ENCODE results near the gene CCBE1.
A peak's percentile ranks its signal among the peaks of the same experiment; 100 is the strongest.

CCBE1 gene

DNA sequence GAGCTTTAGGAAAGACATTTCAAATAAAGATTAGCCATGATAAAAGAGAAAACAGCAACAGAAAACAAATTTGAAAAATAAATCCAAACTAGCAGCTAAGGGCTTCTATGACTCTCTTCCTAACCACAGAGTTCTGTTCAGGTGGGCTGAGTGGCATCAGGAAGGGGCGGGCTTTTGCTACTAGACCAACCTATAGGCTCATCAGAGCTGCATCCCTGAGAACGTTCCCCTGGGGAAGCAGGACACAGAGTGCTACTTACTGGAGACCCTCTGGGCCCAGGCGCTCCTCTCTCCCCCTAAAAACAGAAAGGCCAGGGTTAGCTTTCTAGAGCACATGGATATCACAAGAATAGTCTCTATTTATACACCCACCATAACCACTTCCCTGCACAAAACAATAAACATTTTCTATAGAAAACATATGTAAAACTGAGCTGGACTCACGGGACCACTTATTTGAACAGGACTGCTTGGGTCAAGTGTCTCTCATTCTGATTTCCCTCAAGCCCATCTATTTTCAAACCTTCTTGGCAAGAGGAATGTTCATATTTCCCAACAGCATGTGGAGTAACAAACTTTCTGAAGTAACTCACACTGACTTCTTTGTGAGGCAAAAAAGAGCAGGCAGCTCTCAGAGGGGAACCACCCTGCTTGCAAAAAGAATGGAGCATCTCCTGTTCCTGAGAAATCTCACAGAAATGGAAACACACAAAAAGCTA, 259.2 kb downstream of the CCBE1 start:
- DNase-seq, result no peak

DNA sequence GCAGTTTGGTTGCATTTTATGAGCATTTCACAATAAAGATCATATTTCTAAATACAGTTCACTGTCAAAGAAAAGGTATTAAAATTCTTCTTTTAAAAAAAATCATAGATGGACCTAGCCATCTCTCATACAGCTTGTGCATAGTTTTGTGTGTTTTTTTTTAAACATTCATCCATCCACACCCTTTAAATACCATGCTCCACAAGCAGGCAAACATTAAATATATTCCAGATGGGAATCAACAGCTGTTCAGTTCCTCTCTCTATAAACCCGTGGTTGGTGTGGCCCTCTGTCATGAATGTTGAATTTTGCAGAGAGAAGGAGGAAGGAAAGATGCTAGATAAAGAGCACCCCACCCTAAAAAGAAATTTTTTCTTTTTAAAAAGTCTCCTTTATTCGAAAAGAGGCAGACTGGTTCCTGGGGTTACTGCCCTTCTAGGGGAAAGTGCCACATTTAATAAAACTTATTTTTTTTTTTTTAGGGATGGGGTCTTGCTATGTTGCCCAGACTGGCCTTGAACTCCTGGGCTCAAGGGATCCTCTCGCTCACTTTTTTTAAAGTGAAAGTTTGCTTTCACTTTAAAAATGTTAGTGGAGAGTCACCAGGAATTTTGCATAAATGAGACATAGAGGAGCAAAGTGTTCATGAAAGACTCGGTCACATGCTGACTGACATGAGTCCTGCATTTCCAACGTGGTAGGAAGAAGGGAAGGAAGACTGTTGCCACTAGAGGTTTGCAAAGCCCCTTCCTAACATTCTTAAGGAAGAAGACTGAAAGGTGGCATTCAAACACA, 264.2 kb downstream of the CCBE1 start:
- no peak for DNase-seq

DNA sequence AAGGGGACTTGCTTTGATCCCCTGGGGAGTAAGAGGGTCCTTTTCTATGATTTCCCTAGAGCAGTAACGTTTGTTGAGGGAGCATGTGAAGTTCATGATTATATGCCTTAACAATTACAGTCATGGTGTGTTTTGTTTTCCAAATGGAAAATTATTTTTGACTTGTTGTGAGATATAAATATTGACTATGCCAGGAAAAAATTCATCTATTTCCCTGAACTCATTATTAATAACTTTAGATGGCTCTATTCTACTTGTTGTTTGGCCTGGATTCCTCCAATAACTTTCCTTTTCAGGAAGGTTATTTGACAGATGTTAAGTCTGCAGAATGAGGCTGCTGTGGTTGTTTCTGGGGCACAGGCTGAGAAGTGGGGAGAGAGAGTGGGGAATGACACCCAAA, 266.1 kb downstream of the CCBE1 start:
- DNase-seq, result no peak

DNA sequence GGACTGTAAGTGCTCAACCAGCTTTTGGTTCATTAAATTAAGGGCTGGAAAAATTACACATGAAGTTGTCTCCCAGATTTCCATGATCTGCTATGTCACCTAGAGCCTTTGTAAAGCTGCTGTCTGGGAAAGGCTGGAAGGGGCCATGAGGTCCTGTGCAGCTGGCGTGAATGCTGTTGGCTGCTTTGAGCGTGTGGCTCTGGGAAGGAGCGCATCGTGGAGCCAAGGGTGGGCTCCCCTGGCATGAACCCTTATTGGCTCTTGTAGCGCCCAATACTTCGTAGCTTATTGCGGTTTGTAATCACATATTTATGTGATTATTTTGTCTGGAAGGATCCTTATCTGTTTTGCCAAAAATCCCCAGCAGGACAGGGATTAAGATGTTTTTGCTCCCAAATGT, 267.6 kb downstream of the CCBE1 start:
- no peak for DNase-seq

DNA sequence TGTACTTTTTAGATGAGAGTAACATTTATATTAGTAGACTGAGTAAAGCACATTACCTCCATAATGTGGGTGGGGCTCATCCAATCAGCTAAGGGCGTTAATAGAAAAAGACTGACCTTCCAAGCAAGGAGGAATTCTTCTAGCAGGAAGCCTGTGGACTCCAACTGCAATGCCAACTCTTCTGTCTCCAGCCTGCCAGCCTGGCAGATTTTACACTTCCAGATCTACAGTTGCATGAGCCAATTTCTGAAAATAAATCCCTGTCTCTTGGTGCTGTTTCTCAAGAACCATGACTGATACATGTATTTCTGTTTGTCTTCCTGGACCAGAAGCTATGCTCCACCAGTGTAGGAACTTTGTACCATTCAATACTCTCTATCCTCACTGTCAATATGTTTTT, 269.2 kb downstream of the CCBE1 start:
- DNase-seq, result no peak

DNA sequence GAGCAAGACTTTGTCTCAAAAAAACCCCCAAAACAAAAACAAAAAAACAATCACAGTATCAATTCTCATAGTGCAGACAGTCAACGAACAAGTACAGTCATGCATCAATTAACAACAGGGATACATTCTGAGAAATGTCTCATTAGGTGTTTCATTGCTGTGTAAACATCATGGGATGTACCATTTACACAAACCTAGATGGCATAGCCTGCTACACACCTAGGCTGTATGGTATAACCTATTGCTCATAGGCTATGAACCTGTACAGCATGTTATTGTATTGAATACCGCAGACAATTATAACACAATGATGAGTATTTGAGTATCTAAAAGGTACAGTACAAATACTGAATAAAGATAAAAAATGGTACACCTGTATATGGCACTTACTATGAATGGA, 270.4 kb downstream of the CCBE1 start:
- no peak for DNase-seq

DNA sequence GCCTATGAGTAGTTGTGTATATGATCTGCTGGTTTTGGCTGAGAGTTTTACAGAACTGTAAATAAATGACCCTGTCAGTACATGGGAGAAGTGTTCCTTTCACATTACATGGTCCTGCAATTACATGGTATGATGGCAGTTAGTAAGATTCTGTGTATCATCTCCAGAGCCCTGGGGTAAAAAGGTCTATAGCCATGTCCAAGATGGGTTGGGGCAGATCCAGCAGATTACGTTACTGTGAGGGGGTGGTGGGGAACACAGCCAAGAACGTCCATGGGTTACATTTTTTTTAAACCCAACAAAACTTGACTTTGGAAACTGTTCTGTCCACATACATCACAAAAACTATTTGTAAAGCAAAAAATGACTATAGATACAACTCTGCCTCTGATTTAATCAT, 274.0 kb downstream of the CCBE1 start:
- no peak for DNase-seq

DNA sequence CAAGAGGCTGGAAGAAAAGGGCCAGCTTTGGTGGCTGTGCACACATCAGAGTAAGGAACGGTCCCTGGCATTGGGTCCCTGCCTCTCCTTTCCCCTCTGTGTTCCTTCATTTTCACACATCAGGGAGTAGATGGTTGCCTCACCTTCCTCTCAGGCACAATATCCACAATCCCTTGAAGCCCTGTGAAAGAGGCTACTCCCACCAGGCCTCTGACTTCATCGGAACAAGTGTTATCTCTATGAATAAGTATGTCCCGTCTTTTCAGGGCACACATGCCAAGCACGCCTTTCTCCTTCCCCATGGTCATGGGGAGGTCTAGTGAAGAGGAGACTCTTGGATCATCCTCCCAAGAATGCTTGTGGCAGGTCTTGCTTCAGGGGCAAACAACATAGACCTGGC, 277.0 kb downstream of the CCBE1 start:
- DNase-seq, result no peak

DNA sequence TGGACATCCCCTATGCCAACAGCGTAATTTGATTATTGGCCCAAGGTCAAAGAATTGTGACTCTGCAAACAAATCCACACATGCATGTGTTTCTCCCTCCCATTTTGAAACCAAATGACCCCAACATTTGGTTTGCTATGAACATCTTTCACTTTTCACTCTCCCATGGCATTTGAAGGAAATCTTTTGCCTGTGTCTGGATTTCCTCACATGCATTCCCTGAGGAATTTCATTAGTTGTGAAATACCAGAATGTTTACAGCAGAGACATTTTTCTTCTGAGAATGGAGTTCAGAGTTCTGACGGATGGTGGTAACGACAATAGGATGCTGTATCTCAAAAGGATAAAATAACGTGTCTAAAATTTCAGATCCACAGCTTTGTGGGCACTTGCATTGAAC, 277.8 kb downstream of the CCBE1 start:
- DNase-seq, result no peak

DNA sequence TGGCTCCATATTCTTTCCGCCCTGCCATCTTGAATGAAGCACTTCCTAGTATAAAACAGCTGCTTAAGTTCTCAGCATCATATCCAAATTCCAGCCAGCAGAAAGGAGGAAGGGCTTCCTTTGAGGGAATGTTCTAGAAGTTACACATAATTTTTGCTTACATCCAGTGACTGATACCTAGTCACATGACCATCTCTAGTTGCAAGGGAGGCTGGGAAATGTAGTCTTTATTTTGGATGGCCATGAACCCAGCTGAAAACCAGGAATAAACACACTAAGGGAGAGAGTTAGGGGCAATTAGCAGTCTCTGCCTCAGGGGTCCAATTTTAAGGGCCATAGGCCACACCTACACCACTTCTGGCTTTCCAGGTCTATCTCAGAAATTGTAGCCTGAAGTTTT, 280.4 kb downstream of the CCBE1 start:
- DNase-seq, result no peak

DNA sequence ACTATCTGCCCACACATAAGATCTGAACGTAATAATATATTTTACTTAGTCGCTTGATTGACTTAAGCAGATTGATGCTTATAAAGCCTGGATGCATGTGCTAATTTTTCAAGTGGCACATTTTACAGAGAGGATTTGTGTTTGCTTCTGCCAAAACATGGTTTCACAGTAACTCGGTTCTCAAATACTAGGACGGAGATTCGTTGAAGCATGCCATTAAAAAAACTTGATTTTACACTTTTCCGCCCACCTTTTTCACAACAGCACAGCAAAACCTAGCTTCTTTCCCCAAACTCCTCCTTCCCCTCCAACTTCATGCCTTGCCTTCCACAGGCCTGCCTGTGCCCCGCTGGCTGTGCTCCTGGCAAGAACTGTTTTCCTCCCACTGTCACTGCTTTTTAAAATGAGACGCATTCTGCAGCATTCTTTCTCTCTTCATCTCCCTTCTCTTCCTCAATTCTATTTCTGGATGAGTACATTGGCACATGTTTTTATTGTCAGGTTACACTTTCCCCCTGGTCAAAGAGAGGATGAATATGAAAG, 283.0 kb downstream of the CCBE1 start:
- no peak for DNase-seq

DNA sequence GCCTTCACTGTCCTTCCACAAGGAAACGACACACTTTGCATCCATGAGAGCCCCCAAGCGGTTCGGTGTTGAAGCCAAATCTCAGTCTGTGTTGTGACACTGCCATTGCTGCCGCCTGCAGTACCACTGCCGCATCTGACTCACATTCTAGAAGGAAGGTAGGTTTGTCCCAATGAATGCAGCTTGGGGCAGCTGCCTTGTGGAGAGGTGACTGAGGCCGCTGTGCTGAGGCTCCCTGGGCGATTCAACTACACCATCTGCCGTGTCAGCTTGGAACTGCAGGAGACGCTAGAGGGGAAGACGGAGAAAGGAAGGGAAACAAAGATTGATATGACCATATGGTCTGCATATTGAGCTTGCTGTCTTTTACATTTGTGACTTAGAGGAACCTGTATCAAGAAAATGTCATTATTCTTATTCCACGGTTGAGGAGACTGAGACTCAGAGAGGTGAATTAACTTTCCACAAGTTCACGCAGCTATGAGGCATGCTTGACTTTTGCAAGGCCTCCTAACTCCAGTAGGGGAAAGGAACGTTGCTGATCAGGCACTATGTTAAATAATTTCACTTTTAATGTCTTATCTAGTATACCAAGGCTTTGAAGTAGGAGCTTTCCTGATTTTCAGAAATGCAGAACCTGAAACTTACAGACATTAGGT, 294.7 kb downstream of the CCBE1 start:
- DNase-seq, result peak; percentile 65

DNA sequence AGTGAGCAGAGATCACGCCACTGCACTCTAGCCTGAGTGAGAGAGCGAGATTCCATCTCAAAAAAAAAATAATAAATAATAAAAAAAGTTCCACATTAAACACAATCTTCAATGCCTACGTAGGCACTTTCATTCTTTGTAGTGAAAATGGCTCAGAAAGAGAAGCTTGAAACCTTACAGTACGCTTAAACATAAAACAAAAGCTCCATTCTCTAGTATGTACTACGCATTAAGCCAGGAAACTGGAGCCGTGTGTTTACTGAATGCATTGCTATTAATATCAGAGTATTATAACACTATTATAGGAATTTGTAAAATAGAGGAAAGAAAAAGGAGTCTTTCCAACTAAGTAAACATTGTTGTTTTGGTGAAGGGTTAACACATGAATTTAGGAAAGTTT, 296.8 kb downstream of the CCBE1 start:
- DNase-seq, result no peak

DNA sequence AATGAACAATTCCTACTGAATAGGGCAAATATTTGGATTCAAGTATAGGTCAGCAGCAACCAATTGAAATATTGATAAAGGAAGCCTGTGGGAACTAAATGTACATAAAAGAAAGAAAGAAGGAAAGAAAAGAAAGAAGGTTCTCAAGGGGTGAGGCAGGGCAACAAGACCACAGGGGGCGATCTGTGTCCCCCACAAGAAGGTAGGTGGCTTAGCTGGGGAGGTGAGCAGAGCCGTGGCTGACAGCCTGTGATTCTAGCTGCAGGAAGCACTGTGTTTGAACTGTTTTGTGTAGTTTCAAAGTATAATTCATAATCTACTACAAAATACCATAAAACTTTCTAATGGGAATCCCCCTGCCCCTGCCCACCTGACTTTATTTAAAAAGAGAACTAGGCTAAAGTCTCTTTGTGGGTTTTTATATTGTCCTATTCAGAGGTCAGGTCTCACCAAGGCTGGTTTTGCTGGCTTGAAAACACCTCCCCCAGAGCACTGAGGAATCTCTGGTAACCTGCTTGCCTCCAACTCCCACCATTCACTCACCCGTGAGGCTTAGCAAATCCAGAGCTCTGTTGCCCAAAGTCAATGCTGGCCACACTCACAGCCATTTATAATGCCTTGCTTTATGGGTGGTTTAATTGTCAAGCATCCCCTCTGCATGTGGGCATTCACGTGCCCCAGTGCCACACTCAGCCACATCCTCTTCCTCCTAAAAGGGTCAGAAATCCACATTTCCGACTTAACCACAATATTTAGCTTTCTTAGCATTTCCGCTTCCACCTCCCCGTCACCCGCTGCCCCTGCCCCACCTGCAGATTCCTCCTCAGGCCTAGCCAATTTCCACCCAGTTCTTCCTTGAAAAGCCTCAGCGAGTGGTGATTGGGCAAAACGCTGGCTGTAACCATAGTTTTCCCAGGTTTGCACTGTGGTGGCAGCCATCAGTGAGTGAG, 301.7 kb downstream of the CCBE1 start:
- DNase-seq, result no peak

DNA sequence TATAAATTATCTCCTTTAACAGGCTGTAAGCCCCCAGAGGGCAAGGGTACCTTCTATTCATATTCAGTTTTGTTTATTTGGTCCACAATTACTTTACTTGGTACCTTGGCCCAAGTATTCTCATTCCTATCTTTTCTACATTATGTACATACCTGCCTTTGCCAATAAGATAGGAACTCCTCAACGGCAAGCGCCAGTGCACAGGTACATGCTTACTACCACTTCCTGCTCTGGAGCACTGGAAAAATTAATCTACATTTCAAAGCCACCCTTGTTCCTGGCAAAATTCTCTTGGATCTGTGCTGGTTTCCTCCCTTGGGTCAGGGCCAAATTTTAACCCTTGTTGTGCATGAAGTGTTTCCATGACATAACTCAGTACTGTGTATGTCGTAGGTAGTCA, 303.8 kb downstream of the CCBE1 start:
- no peak for DNase-seq

DNA sequence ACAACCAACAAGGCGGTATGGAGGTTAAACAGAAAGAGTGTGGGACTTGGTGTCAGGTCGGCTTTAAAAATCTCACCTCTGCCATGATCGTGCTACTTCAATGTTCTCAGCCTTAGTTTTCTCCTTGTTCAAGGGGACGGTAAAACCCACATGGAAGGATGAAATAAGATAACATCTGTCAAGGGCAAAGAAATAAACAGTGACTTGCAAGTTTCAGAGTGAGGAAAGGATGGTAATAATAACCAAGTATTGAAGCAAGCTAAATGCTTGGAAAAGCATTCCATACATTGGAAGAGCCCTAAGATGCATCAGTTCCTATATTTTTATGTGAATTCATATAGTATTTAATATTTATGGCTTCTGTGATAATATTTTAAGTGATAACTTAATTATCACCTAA, 308.4 kb downstream of the CCBE1 start:
- no peak for DNase-seq

DNA sequence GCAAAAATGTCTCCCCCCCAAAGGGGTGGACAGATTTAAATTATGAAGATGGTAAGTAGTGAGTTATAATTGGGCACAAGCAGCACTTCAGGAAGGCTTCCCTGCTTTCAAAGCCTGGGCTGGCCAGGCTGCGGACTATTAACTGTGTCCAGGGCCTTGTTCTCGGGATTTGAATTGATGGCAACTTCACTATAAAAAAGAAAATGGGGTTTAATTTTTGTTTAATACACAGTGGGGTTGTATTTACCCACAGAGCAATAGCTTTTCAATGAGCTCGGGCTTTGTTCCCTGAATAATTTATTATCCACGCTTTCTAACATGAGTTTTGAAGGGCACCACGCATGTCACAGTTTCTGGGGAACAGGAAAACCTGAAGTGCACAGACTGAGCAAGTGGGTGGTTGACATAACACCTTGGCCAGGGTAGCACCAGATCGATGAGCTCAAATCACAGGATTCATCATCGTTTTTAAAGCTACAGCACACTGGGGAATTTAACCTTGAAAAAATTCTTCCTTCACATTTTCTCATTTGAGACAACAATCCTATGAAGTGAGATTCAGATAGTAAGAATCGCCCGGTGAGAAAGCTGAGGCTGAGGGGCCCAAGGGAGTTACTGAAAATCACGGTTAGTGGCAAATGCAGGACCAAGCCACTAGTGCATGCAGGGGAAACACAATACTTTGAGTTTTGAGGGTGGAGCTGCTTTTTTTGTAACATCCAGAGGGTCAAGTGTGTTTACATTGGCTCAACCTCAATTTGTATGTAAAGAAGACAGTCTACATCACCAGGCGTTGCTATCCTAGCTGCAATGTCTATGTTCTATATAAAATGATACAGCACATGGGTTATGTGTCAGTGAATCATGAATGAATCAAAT, 309.3 kb downstream of the CCBE1 start:
- no peak for DNase-seq

DNA sequence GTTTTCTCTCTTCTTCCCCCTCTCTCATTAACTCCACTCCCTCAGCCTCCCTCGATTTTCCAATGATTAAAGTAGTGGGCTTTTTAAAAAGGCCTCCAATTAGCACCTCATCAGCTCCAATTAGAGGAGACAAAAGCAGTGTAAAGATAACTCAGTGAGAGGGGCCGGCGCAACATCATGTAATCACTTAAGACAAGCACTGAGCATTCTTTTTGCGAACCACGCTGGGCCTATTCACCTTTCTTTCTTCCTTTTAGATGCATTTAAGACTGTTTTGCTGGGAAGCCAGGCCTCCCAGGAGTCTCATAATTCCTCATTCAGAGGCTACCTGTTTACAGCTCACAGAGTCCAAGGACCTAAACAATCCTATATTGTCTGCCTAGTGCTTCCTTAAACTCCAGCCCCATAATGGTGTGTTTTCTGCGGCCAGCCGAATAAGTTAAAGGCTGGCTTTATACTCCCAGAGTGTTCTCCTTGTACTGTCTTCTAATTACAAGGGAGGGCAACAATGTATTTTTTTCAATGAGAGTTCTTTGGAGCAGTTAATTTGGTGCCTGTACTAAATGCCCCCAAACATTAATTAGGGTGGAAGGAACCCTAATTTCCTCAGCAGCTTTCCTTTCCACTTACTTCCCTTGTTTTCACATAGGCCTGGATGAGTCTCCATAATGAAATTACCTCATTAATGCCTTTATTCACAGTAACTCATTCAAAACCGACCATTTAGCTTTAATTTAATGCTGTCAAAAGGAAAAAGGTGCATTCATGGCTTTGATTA, 310.1 kb downstream of the CCBE1 start:
- no peak for DNase-seq

DNA sequence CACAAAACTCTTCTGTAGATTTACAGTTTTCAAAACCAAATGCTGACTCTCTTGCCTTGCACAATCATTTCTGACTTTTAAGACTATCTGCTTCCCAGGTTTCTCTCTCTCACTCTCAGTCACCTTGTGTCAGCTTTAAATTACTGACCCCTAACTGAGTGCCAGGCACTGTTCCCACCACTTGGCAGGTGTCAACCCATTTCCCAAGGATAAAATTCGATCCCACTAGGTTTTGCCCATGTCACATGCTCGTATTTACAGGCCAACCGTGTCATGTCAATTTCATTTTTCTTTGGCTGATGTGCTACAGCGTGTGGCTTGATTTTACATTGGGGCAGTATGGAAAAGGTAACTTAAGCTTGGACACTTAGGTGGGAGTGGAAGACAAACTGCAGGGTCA, 312.0 kb downstream of the CCBE1 start:
- no peak for DNase-seq

DNA sequence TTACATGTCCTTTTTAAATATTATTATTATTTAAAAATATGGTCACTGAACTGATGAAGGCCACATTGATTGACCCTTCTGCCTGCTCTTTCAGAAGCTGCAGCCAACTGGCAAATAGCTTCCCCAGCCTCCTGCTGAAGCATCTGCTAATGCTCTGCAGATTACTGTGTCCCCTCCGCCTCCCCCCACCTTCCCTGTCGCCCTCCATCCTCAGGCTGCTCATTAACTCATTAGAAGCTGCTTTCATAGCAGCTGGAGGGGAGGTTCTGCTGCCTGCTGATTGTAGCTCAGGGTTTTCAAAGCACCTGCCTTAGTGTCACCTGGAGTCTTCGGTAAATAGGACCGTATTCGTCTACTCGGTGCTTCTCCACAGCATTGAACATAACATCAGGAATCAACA, 313.4 kb downstream of the CCBE1 start:
- DNase-seq, result no peak

DNA sequence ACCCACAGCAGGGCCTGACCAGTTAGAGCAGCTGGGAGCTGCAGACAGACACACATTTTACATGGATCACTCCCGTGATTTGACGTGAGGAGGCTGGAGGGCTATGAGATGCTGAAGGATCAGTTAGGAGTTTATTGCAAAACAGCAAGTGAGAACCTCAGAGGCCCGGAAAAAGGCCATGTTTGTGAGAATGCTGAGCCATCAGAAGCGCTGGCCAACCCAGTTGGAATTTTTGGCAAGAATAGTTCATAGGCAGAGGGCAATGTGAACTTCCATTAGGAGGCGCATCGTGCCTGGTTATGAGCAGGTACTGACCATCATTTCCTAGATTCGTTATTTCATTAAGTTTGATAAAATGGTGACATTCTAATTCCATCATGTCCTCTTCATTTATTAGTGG, 314.8 kb downstream of the CCBE1 start:
- DNase-seq, result no peak
